Retinal pigment epithelial cell (primary cell): Measurements from ENCODE around the gene GPR39.

Source experiments
- DNase-seq: peaks from one replicate; pipeline ENCODE4 v3.0.0-alpha.2; 2010; ENCODE audit warnings: low read depth
- H3K4me3 ChIP-seq: 2 replicates; pipeline ENCODE4 v1.5.1; 2011; ENCODE audit warnings: mild to moderate bottlenecking, low read length, control low read depth, moderate library complexity
- TF ChIP-seq, protein P1 (sequence below): conservative IDR thresholded peaks from 2 replicates; pipeline ENCODE4 v1.5.1; 2011; ENCODE audit warnings: low read depth, low read length, control low read depth, inconsistent platforms

The GPR39 gene

GRCh38 chr2:132589966-132590365, 173.4 kb downstream of the GPR39 start:
- no peak overlapping the region for H3K4me3 ChIP-seq
- DNase-seq, result no peak
- TF ChIP-seq, protein P1, sequence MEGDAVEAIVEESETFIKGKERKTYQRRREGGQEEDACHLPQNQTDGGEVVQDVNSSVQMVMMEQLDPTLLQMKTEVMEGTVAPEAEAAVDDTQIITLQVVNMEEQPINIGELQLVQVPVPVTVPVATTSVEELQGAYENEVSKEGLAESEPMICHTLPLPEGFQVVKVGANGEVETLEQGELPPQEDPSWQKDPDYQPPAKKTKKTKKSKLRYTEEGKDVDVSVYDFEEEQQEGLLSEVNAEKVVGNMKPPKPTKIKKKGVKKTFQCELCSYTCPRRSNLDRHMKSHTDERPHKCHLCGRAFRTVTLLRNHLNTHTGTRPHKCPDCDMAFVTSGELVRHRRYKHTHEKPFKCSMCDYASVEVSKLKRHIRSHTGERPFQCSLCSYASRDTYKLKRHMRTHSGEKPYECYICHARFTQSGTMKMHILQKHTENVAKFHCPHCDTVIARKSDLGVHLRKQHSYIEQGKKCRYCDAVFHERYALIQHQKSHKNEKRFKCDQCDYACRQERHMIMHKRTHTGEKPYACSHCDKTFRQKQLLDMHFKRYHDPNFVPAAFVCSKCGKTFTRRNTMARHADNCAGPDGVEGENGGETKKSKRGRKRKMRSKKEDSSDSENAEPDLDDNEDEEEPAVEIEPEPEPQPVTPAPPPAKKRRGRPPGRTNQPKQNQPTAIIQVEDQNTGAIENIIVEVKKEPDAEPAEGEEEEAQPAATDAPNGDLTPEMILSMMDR, result no peak

DNA sequence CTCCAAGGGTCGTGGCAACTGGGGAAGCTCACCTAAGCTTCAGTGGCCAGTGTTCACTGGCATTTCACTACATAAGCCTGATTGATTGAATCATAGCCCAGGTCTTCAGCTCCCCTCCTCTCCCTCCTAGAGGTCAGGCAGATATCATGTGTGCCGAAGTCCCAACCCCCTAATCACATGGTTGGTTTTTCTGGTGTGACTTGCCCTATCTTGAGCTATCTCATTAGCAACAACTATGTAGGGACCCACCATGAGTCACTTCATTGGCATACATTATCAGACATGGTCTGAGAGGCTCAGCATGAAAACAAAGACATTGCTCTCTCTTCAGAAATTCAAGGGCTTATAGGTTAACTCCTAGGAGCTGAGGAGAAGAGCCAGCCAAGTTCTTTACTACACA, 176.6 kb downstream of the GPR39 start:
- peak; percentile 58 for DNase-seq
- TF ChIP-seq, protein P1, result no peak
- no peak overlapping the region for H3K4me3 ChIP-seq

GRCh38 chr2:132595186-132595585, 178.6 kb downstream of the GPR39 start:
- TF ChIP-seq, protein P1, result no peak
- no peak overlapping the region for H3K4me3 ChIP-seq
- no peak for DNase-seq

DNA sequence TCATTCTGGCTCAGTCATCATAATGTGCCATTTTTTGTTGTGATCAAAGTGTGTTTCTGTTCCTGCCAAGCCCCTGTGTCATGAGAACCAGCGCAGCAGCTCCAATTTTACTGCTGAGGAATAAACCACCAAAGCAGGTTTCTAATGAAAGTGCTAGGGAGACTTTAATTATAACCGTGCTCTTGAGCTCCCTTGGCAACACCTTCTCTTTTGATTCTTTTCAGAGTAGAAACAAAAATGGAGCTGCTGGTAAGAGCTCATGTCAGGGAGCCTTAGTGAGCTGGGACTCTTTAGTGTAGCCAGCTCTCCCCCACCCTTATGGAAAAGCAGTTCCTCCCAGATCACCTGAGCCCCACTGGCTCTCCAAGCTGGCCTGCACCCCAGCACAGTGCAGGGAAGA, 179.1 kb downstream of the GPR39 start:
- DNase-seq, result no peak
- TF ChIP-seq, protein P1, result no peak
- H3K4me3 ChIP-seq, result no peak overlapping the region

DNA sequence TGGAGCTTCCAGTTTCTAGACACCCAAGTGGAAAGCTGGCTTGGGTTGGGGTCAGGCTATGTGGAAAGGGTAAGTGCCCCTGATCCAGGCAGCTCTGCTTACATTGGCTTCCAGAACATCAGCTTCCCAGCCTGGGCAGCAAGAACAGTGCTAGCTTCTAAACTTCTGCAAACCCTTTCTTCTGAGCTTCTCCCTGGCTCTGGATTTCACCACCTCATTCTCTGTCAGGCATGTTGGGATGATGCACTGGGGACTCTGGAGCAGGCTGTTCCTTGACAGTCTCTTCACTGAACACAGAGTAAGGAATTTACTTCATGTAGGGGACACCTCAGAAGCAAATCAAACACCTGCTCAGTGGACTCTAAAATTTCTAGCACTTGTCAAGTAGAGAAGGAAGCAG, 180.6 kb downstream of the GPR39 start:
- no peak for DNase-seq
- no peak overlapping the region for H3K4me3 ChIP-seq
- TF ChIP-seq, protein P1, result no peak

DNA sequence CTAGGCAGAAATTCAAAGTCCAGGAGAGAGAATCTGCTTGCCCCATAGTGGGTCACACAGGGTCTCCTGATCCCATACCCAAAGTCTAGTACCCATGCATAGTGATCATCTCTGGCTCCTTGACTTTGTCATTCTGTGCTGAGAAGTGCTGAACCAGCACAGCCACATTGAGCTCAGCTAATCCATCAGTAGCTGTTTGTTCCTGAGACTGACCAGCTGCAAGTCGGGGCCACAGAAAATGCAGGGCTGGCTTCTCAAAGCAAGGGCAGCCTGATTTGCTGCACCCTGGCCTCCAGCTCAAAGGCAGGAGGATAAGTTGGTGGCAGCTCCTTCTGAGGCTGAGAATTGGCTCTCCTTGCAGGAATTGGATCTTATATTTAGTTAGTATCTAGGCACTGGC, 181.2 kb downstream of the GPR39 start:
- no peak overlapping the region for H3K4me3 ChIP-seq
- DNase-seq, result no peak
- TF ChIP-seq, protein P1, result no peak

GRCh38 chr2:132598536-132598935, 181.9 kb downstream of the GPR39 start:
- no peak overlapping the region for H3K4me3 ChIP-seq
- TF ChIP-seq, protein P1, result no peak
- DNase-seq, result no peak
